ENCODE results near the gene BIRC7.

GRCh38 chr20:63274381-63275228 lies 38.9 kb downstream of the BIRC7 start:
- TF ChIP-seq EZH2 (IDR thresholded peaks at IDR 0.05; ENCODE audit: borderline replicate concordance, low read length) (no peak), CTCF (IDR thresholded peaks at IDR 0.05; ENCODE audit: low read length) (no peak)

All from OCI-LY1 (cell line).